GM23338 (cell line): Measurements from ENCODE around the gene DCTPP1. TPM values are rescaled to one million over a fixed set of nuclear protein-coding genes. Genes with fewer than 3 reads are reported as not detected.

Source experiments
- ATAC-seq: fragments of 200-7000 bp; cut with Tn5 transposase; 3 replicates; pipeline ENCODE4 v1.9.1; 2020
- DNase-seq: peaks from one replicate; pipeline ENCODE4 v3.0.0-alpha.2; 2015; ENCODE audit warnings: low spot score
- H2AFZ ChIP-seq: fragments of 200-600 bp; sonication (generic); 2 replicates; pipeline ENCODE4 v1.8.0; 2016; ENCODE audit warnings: antibody characterized with exemption, mild to moderate bottlenecking, moderate library complexity
- H3F3A ChIP-seq: fragments of 200-600 bp; sonication (generic); replicated peaks from 2 replicates; pipeline ENCODE4 v1.8.0; 2017; ENCODE audit warnings: antibody characterized with exemption, mixed run types, low read depth
- H3K27ac ChIP-seq: fragments of 200-600 bp; sonication (generic); 2 replicates; pipeline ENCODE4 v1.6.1; 2016; ENCODE audit warnings: low read depth
- H3K27me3 ChIP-seq: fragments of 200-600 bp; sonication (generic); 2 replicates; pipeline ENCODE4 v1.8.0; 2016; ENCODE audit warnings: mild to moderate bottlenecking, mixed run types, moderate library complexity; ENCODE audit not compliant: insufficient read depth
- H3K36me3 ChIP-seq: fragments of 200-600 bp; sonication (generic); 2 replicates; pipeline ENCODE4 v1.8.0; 2016; ENCODE audit warnings: mild to moderate bottlenecking; ENCODE audit not compliant: insufficient read depth
- H3K4me1 ChIP-seq: fragments of 200-600 bp; sonication (generic); 2 replicates; pipeline ENCODE4 v1.8.0; 2016; ENCODE audit warnings: mild to moderate bottlenecking, moderate library complexity; ENCODE audit not compliant: insufficient read depth
- H3K4me2 ChIP-seq: fragments of 200-600 bp; sonication (generic); 2 replicates; pipeline ENCODE4 v1.7.1; 2017; ENCODE audit warnings: mixed run types
- H3K4me3 ChIP-seq: fragments of 200-600 bp; sonication (generic); 2 replicates; pipeline ENCODE4 v1.6.1; 2016; ENCODE audit warnings: mixed run types
- H3K79me2 ChIP-seq: fragments of 200-600 bp; sonication (generic); replicated peaks from 2 replicates; pipeline ENCODE4 v1.8.0; 2017; ENCODE audit warnings: mild to moderate bottlenecking; ENCODE audit not compliant: insufficient read depth
- H3K9me2 ChIP-seq: fragments of 200-600 bp; sonication (generic); 2 replicates; pipeline ENCODE4 v1.8.0; 2017; ENCODE audit not compliant: insufficient read depth
- H4K20me1 ChIP-seq: fragments of 200-600 bp; sonication (generic); replicated peaks from 2 replicates; pipeline ENCODE4 v1.8.0; 2017; ENCODE audit warnings: mild to moderate bottlenecking; ENCODE audit not compliant: insufficient read depth
- H3K27ac Mint-ChIP-seq: 2 replicates; pipeline ENCODE4 v1.8.0; 2020; ENCODE audit warnings: inconsistent platforms, mild to moderate bottlenecking, moderate library complexity, mixed read lengths
- H3K27me3 Mint-ChIP-seq: 3 replicates; pipeline ENCODE4 v1.8.0; 2022; ENCODE audit warnings: low read depth, mild to moderate bottlenecking, moderate library complexity, mixed read lengths, inconsistent platforms; ENCODE audit not compliant: insufficient read depth, poor library complexity
- H3K36me3 Mint-ChIP-seq: 3 replicates; pipeline ENCODE4 v1.8.0; 2021; ENCODE audit warnings: low read depth, mild to moderate bottlenecking, inconsistent platforms, moderate library complexity, mixed read lengths
- H3K4me1 Mint-ChIP-seq: 3 replicates; pipeline ENCODE4 v1.8.0; 2020; ENCODE audit warnings: mild to moderate bottlenecking, inconsistent platforms, mixed read lengths
- H3K4me3 Mint-ChIP-seq: 3 replicates; pipeline ENCODE4 v1.8.0; 2021; ENCODE audit warnings: moderate library complexity, mild to moderate bottlenecking, inconsistent platforms, mixed read lengths
- H3K9me3 Mint-ChIP-seq: 3 replicates; pipeline ENCODE4 v1.8.0; 2020; ENCODE audit warnings: moderate library complexity, mild to moderate bottlenecking, inconsistent platforms, mixed read lengths
- CREB1 ChIP-seq: fragments of 250-450 bp; sonication (Bioruptor Pico); IDR thresholded peaks from 2 replicates; pipeline ENCODE4 v1.5.0; 2020; ENCODE audit warnings: low read depth, mild to moderate bottlenecking, moderate library complexity
- CTCF ChIP-seq, 2 experiments: fragments of 200-600 bp in 1 of 2; sonication (generic) in 1 of 2; conservative IDR thresholded peaks; 2 replicates each; pipeline versions ENCODE4 v1.5.1 to v1.6.1; 2016 to 2017; ENCODE audit warnings: antibody characterized with exemption in 2 of 2, low read depth in 2 of 2, mild to moderate bottlenecking in 2 of 2, moderate library complexity in 1 of 2
- ETS1 ChIP-seq: IDR thresholded peaks from 2 replicates; pipeline ENCODE4 v1.6.1; 2016; ENCODE audit warnings: antibody characterized with exemption
- EZH2 ChIP-seq: fragments of 200-600 bp; sonication (generic); IDR thresholded peaks from one replicate; pipeline ENCODE4 v1.8.0; 2017; ENCODE audit warnings: antibody characterized with exemption, mild to moderate bottlenecking, low read depth; ENCODE audit not compliant: unreplicated experiment
- EZH2phosphoT487 ChIP-seq: fragments of 200-600 bp; sonication (generic); IDR thresholded peaks from one replicate; pipeline ENCODE4 v1.8.1; 2018; ENCODE audit warnings: antibody characterized with exemption; ENCODE audit not compliant: unreplicated experiment
- JUNB ChIP-seq: IDR thresholded peaks from one replicate; pipeline ENCODE4 v1.6.1; 2016; ENCODE audit warnings: antibody characterized with exemption; ENCODE audit not compliant: unreplicated experiment
- NANOG ChIP-seq: IDR thresholded peaks from 2 replicates; pipeline ENCODE4 v1.6.1; 2016; ENCODE audit warnings: antibody characterized with exemption, borderline replicate concordance
- POLR2AphosphoS5 ChIP-seq: IDR thresholded peaks from 2 replicates; pipeline ENCODE4 v1.6.1; 2016; ENCODE audit warnings: antibody characterized with exemption, low read depth
- REST ChIP-seq: IDR thresholded peaks from one replicate; pipeline ENCODE4 v1.6.1; 2018; ENCODE audit warnings: antibody characterized with exemption; ENCODE audit not compliant: unreplicated experiment
- STAT1 ChIP-seq: IDR thresholded peaks from one replicate; pipeline ENCODE4 v1.6.1; 2016; ENCODE audit warnings: antibody characterized with exemption; ENCODE audit not compliant: unreplicated experiment
- ZNF114 ChIP-seq: fragments of 250-450 bp; sonication (Bioruptor Pico); IDR thresholded peaks from 2 replicates; pipeline ENCODE4 v1.5.0; 2020; ENCODE audit warnings: mild to moderate bottlenecking, moderate library complexity
- ZNF331 ChIP-seq: fragments of 250-450 bp; sonication (Bioruptor Pico); IDR thresholded peaks from 2 replicates; pipeline ENCODE4 v1.5.0; 2020; ENCODE audit warnings: low read depth, mild to moderate bottlenecking, moderate library complexity
- ZNF462 ChIP-seq: fragments of 250-450 bp; sonication (Bioruptor Pico); IDR thresholded peaks from 2 replicates; pipeline ENCODE4 v1.5.0; 2020; ENCODE audit warnings: mild to moderate bottlenecking, moderate library complexity
- polyA plus RNA-seq: library from polyadenylated mRNA; unstranded; fragments of >200 nt; fragmentation: Nextera tagmentation; extraction: Ambion mirVana; gene quantifications from 2 replicates; pipeline ENCODE4 v1.2.1, GENCODE V29; 2016
- total RNA-seq: library from RNA; depleted of rRNA; stranded (reverse); fragments of >200 nt; shearing (Covaris generic); gene quantifications from 2 replicates; pipeline ENCODE4 v1.2.3, GENCODE V29; 2014

Gene DCTPP1
- total and polyA plus RNA-seq, 2 experiments from 2014 or later: 54.1 to 58.3 TPM

GRCh38 chr16:30459456-30459855 lies 29.6 kb upstream of the DCTPP1 start:
- Histone ChIP-seq H3K4me3 (no peak overlapping the region), H4K20me1 (no peaks in the 10 kb centered on the region), H3K4me1 (no peaks in the 10 kb centered on the region), H3K79me2 (no peaks in the 10 kb centered on the region), H3K27ac (no peak overlapping the region), H2AFZ (peak overlapping the region; percentile 69), H3F3A (no peaks in the 10 kb centered on the region), H3K4me2 (no peak overlapping the region), H3K36me3 (no peaks in the 10 kb centered on the region), H3K27me3 (no peaks in the 10 kb centered on the region), H3K9me2 (no peaks in the 10 kb centered on the region)
- TF ChIP-seq ZNF331 (CRISPR knock-in tag) (no peak), STAT1 (no peak), EZH2phosphoT487 (no peak), ZNF462 (CRISPR knock-in tag) (no peak), ZNF114 (CRISPR knock-in tag) (no peak), POLR2AphosphoS5 (no peak), CREB1 (no peak), NANOG (no peak), JUNB (no peak), EZH2 (no peak), CTCF (conservative IDR thresholded peaks at IDR 0.05; ENCODE audit: low read depth in 2 of 2) (no peak), REST (no peak), ETS1 (no peak)
- Mint-ChIP-seq H3K27me3 (peaks cover 7% of the 10 kb centered on the region), H3K4me1 (no peaks in the 10 kb centered on the region), H3K9me3 (no peaks in the 10 kb centered on the region; the same call in 2 of the 3 replicates), H3K4me3 (no peak overlapping the region), H3K27ac (no peak overlapping the region), H3K36me3 (no peaks in the 10 kb centered on the region)
- DNase-seq: no peak
- ATAC-seq: no peak
